WTC11 (cell line): Measurements from ENCODE around the gene LRRC23.

Source experiments
- CTCF ChIP-seq: fragments of 200-600 bp; IDR thresholded peaks from 2 replicates; pipeline ENCODE4 v1.8.0; 2022; ENCODE audit warnings: antibody characterized with exemption
- GRHL2 ChIP-seq: fragments of 250-450 bp; sonication (Bioruptor Pico); IDR thresholded peaks from 2 replicates; pipeline ENCODE4 v1.8.0; 2022; ENCODE audit warnings: mild to moderate bottlenecking, moderate library complexity; ENCODE audit not compliant: insufficient replicate concordance, severe bottlenecking
- HMGA2 ChIP-seq: fragments of 250-450 bp; sonication (Bioruptor Pico); IDR thresholded peaks from 2 replicates; pipeline ENCODE4 v1.4.0; 2021; ENCODE audit warnings: mild to moderate bottlenecking, moderate library complexity
- JUN ChIP-seq: sonication (generic); formaldehyde crosslinking; IDR thresholded peaks from 2 replicates; pipeline ENCODE4 v1.8.0; 2023; ENCODE audit warnings: mild to moderate bottlenecking, missing genetic modification reagents
- KAT7 ChIP-seq: sonication (generic); formaldehyde crosslinking; IDR thresholded peaks from 2 replicates; pipeline ENCODE4 v1.8.1; 2023; ENCODE audit warnings: missing genetic modification reagents, mild to moderate bottlenecking, borderline replicate concordance
- NR2C2 ChIP-seq: sonication (generic); formaldehyde crosslinking; IDR thresholded peaks from 2 replicates; pipeline ENCODE4 v1.8.0; 2022; ENCODE audit warnings: mild to moderate bottlenecking, missing genetic modification reagents
- RORB ChIP-seq: fragments of 250-450 bp; sonication (Bioruptor Pico); IDR thresholded peaks from 2 replicates; pipeline ENCODE4 v1.9.0; 2021; ENCODE audit warnings: mild to moderate bottlenecking
- TCF7 ChIP-seq: sonication (generic); formaldehyde crosslinking; IDR thresholded peaks from 2 replicates; pipeline ENCODE4 v1.8.0; 2022; ENCODE audit warnings: mild to moderate bottlenecking, low read depth, missing genetic modification reagents, moderate library complexity
- ZNF396 ChIP-seq: fragments of 250-450 bp; sonication (Bioruptor Pico); IDR thresholded peaks from 2 replicates; pipeline ENCODE4 v1.8.0; 2021; ENCODE audit warnings: mild to moderate bottlenecking, moderate library complexity, borderline replicate concordance
- TF ChIP-seq, protein P1 (sequence below): sonication (generic); formaldehyde crosslinking; IDR thresholded peaks from 2 replicates; pipeline ENCODE4 v1.8.0; 2022; ENCODE audit warnings: mild to moderate bottlenecking, missing genetic modification reagents
- TF ChIP-seq, protein P2 (sequence below): sonication (generic); formaldehyde crosslinking; IDR thresholded peaks from 2 replicates; pipeline ENCODE4 v1.8.1; 2023; ENCODE audit warnings: mild to moderate bottlenecking, missing genetic modification reagents
- TF ChIP-seq, protein P3 (sequence below): fragments of 250-450 bp; sonication (Bioruptor Pico); IDR thresholded peaks from 2 replicates; pipeline ENCODE4 v1.8.0; 2021; ENCODE audit warnings: mild to moderate bottlenecking
- TF ChIP-seq, protein P4 (sequence below): sonication (generic); formaldehyde crosslinking; IDR thresholded peaks from 2 replicates; pipeline ENCODE4 v1.8.1; 2023; ENCODE audit warnings: mild to moderate bottlenecking, missing genetic modification reagents, borderline replicate concordance

GRCh38 chr12:6917491-6918231 lies 13.0 kb downstream of the LRRC23 start:
- TF ChIP-seq KAT7 (CRISPR knock-in tag) (no peak), CTCF (no peak), JUN (CRISPR knock-in tag) (no peak), GRHL2 (CRISPR knock-in tag) (no peak), RORB (CRISPR knock-in tag) (no peak), HMGA2 (CRISPR knock-in tag) (no peak), ZNF396 (CRISPR knock-in tag) (no peak), TCF7 (CRISPR knock-in tag) (no peak), NR2C2 (CRISPR knock-in tag) (no peak)
- TF ChIP-seq, protein P1, sequence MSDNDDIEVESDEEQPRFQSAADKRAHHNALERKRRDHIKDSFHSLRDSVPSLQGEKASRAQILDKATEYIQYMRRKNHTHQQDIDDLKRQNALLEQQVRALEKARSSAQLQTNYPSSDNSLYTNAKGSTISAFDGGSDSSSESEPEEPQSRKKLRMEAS (CRISPR knock-in tag), result no peak
- TF ChIP-seq, protein P2, sequence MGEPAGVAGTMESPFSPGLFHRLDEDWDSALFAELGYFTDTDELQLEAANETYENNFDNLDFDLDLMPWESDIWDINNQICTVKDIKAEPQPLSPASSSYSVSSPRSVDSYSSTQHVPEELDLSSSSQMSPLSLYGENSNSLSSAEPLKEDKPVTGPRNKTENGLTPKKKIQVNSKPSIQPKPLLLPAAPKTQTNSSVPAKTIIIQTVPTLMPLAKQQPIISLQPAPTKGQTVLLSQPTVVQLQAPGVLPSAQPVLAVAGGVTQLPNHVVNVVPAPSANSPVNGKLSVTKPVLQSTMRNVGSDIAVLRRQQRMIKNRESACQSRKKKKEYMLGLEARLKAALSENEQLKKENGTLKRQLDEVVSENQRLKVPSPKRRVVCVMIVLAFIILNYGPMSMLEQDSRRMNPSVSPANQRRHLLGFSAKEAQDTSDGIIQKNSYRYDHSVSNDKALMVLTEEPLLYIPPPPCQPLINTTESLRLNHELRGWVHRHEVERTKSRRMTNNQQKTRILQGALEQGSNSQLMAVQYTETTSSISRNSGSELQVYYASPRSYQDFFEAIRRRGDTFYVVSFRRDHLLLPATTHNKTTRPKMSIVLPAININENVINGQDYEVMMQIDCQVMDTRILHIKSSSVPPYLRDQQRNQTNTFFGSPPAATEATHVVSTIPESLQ (CRISPR knock-in tag), result no peak
- TF ChIP-seq, protein P3, sequence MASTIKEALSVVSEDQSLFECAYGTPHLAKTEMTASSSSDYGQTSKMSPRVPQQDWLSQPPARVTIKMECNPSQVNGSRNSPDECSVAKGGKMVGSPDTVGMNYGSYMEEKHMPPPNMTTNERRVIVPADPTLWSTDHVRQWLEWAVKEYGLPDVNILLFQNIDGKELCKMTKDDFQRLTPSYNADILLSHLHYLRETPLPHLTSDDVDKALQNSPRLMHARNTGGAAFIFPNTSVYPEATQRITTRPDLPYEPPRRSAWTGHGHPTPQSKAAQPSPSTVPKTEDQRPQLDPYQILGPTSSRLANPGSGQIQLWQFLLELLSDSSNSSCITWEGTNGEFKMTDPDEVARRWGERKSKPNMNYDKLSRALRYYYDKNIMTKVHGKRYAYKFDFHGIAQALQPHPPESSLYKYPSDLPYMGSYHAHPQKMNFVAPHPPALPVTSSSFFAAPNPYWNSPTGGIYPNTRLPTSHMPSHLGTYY (CRISPR knock-in tag), result no peak
- TF ChIP-seq, protein P4, sequence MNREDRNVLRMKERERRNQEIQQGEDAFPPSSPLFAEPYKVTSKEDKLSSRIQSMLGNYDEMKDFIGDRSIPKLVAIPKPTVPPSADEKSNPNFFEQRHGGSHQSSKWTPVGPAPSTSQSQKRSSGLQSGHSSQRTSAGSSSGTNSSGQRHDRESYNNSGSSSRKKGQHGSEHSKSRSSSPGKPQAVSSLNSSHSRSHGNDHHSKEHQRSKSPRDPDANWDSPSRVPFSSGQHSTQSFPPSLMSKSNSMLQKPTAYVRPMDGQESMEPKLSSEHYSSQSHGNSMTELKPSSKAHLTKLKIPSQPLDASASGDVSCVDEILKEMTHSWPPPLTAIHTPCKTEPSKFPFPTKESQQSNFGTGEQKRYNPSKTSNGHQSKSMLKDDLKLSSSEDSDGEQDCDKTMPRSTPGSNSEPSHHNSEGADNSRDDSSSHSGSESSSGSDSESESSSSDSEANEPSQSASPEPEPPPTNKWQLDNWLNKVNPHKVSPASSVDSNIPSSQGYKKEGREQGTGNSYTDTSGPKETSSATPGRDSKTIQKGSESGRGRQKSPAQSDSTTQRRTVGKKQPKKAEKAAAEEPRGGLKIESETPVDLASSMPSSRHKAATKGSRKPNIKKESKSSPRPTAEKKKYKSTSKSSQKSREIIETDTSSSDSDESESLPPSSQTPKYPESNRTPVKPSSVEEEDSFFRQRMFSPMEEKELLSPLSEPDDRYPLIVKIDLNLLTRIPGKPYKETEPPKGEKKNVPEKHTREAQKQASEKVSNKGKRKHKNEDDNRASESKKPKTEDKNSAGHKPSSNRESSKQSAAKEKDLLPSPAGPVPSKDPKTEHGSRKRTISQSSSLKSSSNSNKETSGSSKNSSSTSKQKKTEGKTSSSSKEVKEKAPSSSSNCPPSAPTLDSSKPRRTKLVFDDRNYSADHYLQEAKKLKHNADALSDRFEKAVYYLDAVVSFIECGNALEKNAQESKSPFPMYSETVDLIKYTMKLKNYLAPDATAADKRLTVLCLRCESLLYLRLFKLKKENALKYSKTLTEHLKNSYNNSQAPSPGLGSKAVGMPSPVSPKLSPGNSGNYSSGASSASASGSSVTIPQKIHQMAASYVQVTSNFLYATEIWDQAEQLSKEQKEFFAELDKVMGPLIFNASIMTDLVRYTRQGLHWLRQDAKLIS (CRISPR knock-in tag), result no peak
